OCI-LY7 (cell line): Measurements from ENCODE around the gene ZNF774.

Experiments used
- CTCF ChIP-seq: fragments of 200-600 bp; sonication (generic); conservative IDR thresholded peaks from 2 replicates; pipeline ENCODE4 v1.5.1; 2014; ENCODE audit warnings: mild to moderate bottlenecking, antibody characterized with exemption, low read length, moderate library complexity, mixed read lengths
- EZH2phosphoT487 ChIP-seq: fragments of 200-600 bp; sonication (generic); IDR thresholded peaks from 2 replicates; pipeline ENCODE4 v1.6.1; 2018; ENCODE audit warnings: low read depth, borderline replicate concordance, mild to moderate bottlenecking, mixed run types, antibody characterized with exemption, low read length, moderate library complexity, mixed read lengths

DNA sequence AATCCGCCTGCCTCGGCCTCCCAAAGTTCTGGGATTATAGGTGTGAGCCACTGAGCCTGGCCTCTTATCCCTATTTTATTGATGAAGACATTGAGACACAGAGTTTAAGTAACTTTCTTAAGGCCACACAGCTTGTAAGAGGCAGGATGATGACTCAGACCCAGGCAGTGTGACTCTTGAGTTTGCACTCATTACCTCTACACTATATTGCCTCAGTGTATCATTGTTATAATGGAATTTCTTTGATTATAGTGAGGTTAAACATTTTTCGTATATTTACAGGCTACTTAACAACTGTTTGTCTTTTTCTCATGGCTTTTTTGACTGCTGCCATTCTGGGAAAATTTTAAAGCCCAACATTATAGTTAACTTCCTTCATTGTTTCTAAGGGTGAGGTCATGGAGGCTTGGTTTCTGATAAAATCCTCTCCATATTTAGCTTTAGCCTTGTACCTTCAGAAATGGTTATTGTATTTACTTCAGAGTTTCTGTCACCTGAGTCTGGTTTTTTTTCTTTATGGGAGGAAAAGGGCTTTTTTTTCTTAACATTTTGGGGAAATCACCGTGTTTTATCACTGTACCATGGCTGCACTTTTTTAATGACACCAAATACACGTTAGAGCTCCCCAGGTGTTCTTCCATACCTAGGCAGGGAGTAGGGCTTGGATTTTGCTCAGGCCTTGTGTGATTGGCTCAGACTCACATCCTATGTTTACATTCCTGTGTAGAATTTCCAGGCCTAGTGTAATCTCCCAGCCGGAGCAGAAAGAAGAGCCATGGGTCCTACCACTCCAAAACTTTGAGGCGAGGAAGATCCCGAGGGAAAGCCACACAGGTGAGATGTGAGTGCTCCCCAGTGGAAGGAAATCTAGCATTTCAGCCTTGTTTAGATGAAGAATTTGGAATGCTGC lies 6.3 kb downstream of the ZNF774 start:
- TF ChIP-seq CTCF (no peak), EZH2phosphoT487 (no peak)
